ENCODE measurements around the gene PCIF1.
"Not testable (repeated sequence)": the region's sequence is repeated elsewhere in the genome, so short reads cannot be mapped to it uniquely, and the experiment has no call there.

PCIF1 gene

DNA sequence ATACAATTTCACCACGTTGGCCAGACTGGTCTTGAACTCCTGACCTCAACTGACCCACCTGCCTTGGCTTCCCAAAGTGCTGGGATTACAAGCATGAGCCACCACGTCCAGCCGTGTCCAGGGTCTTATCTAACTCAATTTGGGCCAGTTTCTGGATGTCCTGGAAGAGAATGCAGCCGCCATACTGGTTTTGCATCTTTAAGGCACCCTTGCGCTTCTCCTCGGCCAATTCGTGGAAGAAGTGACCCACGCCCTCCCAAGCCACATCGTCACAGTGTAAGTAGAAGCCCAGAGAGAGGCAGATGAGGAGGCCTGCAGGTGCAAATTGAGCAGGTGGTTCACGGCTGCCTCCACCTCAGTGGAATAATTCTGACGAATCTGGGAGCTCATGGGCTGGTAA is 41.2 kb downstream of the PCIF1 start:
- no peak for DNase-seq (ENCODE audit: low spot score)
- POLR2A ChIA-PET (ENCODE audit: low non-redundant PET) = no interaction called here
- CTCF ChIA-PET = interaction anchor here (1.1 to 4.8 kb wide), 2 partner anchors 11 to 25 kb away, joined by 3 to 32 read pairs; no protein-coding TSS in a partner anchor
- TF ChIP-seq, protein P1, sequence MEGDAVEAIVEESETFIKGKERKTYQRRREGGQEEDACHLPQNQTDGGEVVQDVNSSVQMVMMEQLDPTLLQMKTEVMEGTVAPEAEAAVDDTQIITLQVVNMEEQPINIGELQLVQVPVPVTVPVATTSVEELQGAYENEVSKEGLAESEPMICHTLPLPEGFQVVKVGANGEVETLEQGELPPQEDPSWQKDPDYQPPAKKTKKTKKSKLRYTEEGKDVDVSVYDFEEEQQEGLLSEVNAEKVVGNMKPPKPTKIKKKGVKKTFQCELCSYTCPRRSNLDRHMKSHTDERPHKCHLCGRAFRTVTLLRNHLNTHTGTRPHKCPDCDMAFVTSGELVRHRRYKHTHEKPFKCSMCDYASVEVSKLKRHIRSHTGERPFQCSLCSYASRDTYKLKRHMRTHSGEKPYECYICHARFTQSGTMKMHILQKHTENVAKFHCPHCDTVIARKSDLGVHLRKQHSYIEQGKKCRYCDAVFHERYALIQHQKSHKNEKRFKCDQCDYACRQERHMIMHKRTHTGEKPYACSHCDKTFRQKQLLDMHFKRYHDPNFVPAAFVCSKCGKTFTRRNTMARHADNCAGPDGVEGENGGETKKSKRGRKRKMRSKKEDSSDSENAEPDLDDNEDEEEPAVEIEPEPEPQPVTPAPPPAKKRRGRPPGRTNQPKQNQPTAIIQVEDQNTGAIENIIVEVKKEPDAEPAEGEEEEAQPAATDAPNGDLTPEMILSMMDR (conservative IDR thresholded peaks at IDR 0.05; ENCODE audit: low read depth) = no peak
- no peak overlapping the region for H3K27ac ChIP-seq

DNA sequence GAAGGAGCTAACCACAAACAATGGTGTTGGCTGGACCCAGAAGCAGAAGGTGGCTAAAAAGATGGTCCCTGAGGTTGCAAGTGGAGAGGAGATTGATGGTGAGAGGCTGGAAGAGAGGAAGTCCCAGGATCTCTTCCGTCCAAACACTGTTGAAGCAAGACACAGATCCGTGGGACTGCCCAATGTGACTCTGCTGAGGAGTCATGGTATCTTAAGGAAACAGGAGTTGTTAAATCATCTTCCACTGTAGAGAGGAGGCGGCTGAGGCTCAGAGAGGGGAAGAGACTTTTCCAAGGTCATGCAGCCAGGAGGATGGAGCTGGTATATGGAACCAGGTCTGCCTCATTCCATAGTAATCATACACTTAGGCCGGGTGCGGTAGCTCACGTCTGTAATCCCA is 41.6 kb downstream of the PCIF1 start:
- TF ChIP-seq, protein P1 (conservative IDR thresholded peaks at IDR 0.05; ENCODE audit: low read depth) = no peak
- DNase-seq (ENCODE audit: low spot score) = no peak
- CTCF ChIA-PET = interaction anchor here (1.5 to 4.8 kb wide), 2 partner anchors 11 to 38 kb away, joined by 6 to 32 read pairs; no protein-coding TSS in a partner anchor
- POLR2A ChIA-PET (ENCODE audit: low non-redundant PET) = no interaction called here
- H3K27ac ChIP-seq = no peak overlapping the region

DNA sequence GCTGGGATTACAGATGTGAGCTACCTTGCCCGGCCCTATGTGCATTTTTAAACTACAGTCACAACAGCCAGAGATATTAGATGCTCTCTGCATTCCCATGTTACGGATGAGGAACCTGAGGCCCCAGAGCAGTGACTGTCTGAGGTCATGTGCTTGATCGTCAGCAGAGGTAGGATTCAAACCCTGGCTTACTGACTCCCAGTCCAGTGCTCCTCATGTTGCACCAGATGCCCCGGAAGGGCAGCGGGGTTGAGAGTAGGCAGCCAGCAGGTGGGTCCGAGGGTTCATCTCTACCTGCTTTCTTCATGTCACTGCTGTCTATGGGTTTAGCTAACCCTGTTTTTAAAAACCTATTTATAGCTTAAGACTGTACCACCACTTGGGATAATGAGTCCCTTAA is 46.8 kb downstream of the PCIF1 start:
- POLR2A ChIA-PET (ENCODE audit: low non-redundant PET) = interaction anchor here (1.1 kb wide), 1 partner anchor 9 kb away, joined by 4 read pairs; the partner anchor contains the start of gene ZNF335
- H3K27ac ChIP-seq = no peak overlapping the region
- CTCF ChIA-PET = interaction anchor here (0.6 to 1.0 kb wide), 5 partner anchors 9 to 1227 kb away, joined by 3 to 6 read pairs (median 4); no protein-coding TSS in a partner anchor
- TF ChIP-seq, protein P1 (conservative IDR thresholded peaks at IDR 0.05; ENCODE audit: low read depth) = no peak
- no peak for DNase-seq (ENCODE audit: low spot score)

DNA sequence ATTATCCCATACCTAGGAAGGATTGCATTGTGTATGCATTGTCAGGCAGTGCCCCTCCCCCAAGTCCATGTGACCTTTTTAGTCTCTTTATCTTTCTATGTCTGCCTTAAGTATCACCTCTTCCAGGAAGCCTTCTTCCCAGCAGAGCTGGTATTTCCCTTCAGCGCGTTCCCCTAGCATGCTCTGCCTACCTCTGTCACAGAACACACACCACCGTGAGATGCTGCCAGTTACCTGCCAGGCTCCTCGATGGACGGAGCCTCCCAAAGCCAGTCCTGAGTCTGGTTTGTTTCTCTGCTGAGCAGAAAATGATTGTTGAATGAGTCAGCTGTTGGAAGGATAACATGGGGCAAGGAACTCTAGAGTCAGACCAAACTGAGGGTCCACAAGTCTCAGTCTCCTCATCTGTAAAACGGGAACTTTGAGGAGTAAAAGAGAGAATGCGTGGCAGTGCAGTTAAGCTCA is 48.8 kb downstream of the PCIF1 start:
- POLR2A ChIA-PET (ENCODE audit: low non-redundant PET) = no interaction called here
- H3K27ac ChIP-seq = no peak overlapping the region
- no peak for DNase-seq (ENCODE audit: low spot score)
- CTCF ChIA-PET = interaction anchor here (0.8 to 1.7 kb wide), 4 partner anchors 26 to 395 kb away, joined by 3 to 13 read pairs (median 4); partner anchors contain the start of gene MMP9
- TF ChIP-seq, protein P1 (conservative IDR thresholded peaks at IDR 0.05; ENCODE audit: low read depth) = no peak

DNA sequence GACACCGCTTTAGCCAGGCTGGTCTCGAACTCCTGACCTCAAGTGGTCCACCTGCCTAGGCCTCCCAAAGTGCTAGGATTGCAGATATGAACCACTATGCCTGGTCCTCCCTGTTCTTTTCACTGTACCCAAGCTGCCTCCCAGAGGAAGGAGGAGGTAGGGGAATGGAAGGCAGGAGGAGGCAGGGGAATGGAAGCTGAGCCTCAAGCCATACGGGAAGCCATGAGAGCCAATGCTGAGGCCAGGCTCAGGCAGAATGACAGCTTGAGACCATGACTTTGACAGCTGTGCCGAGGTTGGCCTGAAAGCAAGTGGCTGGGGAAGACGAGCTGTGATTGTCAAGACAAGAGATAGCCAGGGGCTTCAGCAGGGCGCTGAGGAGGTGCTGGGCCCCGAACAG is 51.1 kb downstream of the PCIF1 start:
- no peak overlapping the region for H3K27ac ChIP-seq
- POLR2A ChIA-PET (ENCODE audit: low non-redundant PET) = no interaction called here
- CTCF ChIA-PET = interaction anchor here (0.8 to 4.9 kb wide), 5 partner anchors 12 to 110 kb away, joined by 4 to 82 read pairs (median 5); partner anchors contain the start of gene ZNF335
- TF ChIP-seq, protein P1 (conservative IDR thresholded peaks at IDR 0.05; ENCODE audit: low read depth) = no peak
- no peak for DNase-seq (ENCODE audit: low spot score)

DNA sequence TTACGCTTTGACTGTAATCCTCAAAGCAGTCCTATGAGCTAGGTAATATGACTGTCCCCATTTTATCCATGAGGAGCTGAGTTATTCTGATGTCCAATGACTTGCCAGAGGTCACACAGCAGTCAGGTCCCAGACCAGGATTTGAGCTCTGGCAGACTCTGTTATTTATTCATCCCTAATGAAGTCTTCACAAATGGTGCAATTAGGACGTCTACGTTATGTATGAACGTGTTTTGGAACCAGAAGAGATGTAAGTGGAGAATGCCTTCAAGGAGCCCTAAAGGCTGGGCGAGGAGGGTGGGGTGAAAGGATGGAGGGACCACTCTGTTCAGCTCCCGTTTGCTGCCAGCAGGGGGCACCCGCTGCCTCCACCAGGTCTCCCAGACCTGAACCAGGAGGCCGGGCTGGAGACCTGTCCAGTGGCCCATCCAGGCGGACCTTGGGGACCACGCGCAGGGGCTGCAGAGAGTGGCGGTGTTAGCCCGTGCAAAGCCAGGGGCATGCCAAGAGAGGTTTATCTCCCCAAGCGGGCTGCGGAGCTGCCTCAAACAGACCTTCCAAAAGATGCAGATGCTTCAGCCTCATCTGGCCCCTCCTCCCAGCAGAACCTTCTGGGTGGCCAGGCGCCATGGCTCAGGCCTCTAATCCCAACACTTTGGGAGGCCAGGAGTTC is 52.8 kb downstream of the PCIF1 start:
- CTCF ChIA-PET = interaction anchor here (0.5 to 4.9 kb wide), 40 partner anchors 8 to 1184 kb away, joined by 3 to 82 read pairs (median 4); partner anchors contain the start of genes ELMO2 and ZNF335

DNA sequence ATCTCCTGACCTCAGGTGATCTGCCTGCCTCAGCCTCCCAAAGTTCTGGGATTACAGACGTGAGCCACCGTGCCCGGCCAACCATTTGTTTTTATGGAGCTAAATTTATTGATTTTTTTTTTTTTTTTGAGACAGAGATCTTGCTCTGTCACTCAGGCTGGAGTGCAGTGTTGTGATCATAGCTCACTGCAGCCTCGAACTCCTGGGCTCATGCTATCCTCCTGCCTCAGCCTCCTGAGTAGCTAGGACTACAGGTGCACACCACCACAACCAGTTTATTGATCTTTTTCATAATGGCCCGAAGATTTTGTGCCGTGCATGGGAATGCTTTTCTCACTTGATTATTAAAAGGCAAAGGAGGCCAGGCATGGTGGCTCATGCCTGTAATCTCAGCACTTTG is 54.3 kb downstream of the PCIF1 start:
- CTCF ChIA-PET = interaction anchor here (0.7 to 4.9 kb wide), 3 partner anchors 15 to 667 kb away, joined by 3 to 82 read pairs (median 4); no protein-coding TSS in a partner anchor

More for the DNA sequence above, 52.8 kb downstream of the PCIF1 start:
- no peak overlapping the region for H3K27ac ChIP-seq
- peak; percentile 88 for DNase-seq (ENCODE audit: low spot score)
- TF ChIP-seq, protein P1 (conservative IDR thresholded peaks at IDR 0.05; ENCODE audit: low read depth) = peak; percentile 95
- POLR2A ChIA-PET (ENCODE audit: low non-redundant PET) = no interaction called here

More for the DNA sequence above, 54.3 kb downstream of the PCIF1 start:
- POLR2A ChIA-PET (ENCODE audit: low non-redundant PET); DNase-seq (ENCODE audit: low spot score); H3K27ac ChIP-seq: not testable (repeated sequence)
